ENCODE data around the gene RAPGEF1. TPM values are rescaled to one million over a fixed set of nuclear protein-coding genes. Genes with fewer than 3 reads are reported as not detected.
A peak's percentile ranks its signal among the peaks of the same experiment; 100 is the strongest.

The RAPGEF1 gene
- total and polyA plus RNA-seq, 12 donors, result 39.6 to 135 (median 111) TPM

DNA sequence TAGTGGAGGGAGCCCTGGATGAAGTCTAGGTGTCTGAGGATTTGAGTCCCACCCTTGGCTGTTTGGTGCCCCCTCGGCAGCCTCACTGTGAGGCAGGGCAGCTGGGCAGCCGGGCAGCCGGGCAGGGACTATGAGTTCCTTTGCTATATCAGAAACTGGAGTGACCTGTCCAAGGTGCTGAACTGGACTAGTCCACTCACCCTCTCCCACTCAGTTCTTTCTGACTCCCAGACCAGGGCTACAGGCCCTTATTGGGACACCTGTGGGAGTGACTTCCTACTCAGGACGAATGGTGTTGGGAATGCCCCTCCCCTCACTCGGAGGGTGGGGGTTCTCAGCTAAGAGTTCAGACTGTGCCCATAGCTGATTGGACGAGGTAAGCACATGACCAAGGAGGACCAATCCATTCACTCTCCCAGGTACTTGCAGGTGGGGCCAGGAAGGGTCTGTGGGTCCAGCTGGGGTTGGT, 34.1 kb upstream of the RAPGEF1 start:
- intact Hi-C loops (cut with DNase I), result loop anchor here in 1 of 10 donors (10.0 kb wide), 2 partner anchors 341 to 461 kb away; no protein-coding TSS in a partner anchor
- H3K27ac ChIP-seq, result no peak overlapping the region
- DNase-seq (peak in 1 of 2 donors; percentile 74), ATAC-seq (peak in 7 of 8 donors; percentile 56 to 75 (median 70))
- WGBS, 2 donors, result 16 to 19% methylated on average over 6 of the region's 6 CpGs
- H3K27me3 ChIP-seq, result peaks cover 0 to 23% (median 8%) of the 10 kb centered on the region in 7 donors
- peaks cover 0 to 4% (median 0%) of the 10 kb centered on the region in 11 donors for H3K9me3 ChIP-seq
- TF ChIP-seq, protein P1, sequence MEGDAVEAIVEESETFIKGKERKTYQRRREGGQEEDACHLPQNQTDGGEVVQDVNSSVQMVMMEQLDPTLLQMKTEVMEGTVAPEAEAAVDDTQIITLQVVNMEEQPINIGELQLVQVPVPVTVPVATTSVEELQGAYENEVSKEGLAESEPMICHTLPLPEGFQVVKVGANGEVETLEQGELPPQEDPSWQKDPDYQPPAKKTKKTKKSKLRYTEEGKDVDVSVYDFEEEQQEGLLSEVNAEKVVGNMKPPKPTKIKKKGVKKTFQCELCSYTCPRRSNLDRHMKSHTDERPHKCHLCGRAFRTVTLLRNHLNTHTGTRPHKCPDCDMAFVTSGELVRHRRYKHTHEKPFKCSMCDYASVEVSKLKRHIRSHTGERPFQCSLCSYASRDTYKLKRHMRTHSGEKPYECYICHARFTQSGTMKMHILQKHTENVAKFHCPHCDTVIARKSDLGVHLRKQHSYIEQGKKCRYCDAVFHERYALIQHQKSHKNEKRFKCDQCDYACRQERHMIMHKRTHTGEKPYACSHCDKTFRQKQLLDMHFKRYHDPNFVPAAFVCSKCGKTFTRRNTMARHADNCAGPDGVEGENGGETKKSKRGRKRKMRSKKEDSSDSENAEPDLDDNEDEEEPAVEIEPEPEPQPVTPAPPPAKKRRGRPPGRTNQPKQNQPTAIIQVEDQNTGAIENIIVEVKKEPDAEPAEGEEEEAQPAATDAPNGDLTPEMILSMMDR (IDR thresholded peaks at IDR 0.05), result no peak
- no peak overlapping the region for H3K4me3 ChIP-seq
- H3K36me3 ChIP-seq, result no peaks in the 10 kb centered on the region
- no peaks in the 10 kb centered on the region for H3K4me1 ChIP-seq

DNA sequence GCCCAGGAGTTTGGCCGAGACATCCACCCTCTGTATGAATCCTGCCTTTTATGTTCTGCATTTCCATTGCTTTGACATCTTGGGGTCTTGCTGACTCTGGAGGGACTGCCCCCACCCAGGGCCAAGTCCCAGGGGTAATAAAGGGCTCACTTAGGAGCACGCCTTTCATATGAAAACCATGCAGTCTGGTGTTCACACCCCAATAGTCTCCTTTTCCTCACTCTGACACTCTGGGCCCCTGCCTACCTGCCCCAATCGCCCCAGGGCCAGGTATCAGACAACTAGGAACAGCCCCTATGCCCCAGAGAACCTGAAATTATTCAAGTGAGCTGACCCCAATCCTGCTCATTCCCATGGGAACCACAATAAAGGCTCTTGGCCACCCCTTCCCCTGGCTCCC, 33.1 kb upstream of the RAPGEF1 start:
- Histone ChIP-seq H3K36me3 (no peaks in the 10 kb centered on the region), H3K4me1 (no peaks in the 10 kb centered on the region), H3K9me3 (no peaks in the 10 kb centered on the region), H3K4me3 (no peak overlapping the region), H3K27me3 (peaks cover 0 to 28% (median 8%) of the 10 kb centered on the region in 7 donors), H3K27ac (no peak overlapping the region)
- TF ChIP-seq, protein P1 (IDR thresholded peaks at IDR 0.05), result no peak
- whole genome bisulfite sequencing, 2 donors, result 66 to 69% methylated on average over 3 of the region's 3 CpGs
- ATAC-seq, result no peak
- intact Hi-C loops (cut with DNase I), result loop anchor here in 1 of 10 donors (10.0 kb wide), 2 partner anchors 342 to 462 kb away; no protein-coding TSS in a partner anchor
- no peak for DNase-seq

DNA sequence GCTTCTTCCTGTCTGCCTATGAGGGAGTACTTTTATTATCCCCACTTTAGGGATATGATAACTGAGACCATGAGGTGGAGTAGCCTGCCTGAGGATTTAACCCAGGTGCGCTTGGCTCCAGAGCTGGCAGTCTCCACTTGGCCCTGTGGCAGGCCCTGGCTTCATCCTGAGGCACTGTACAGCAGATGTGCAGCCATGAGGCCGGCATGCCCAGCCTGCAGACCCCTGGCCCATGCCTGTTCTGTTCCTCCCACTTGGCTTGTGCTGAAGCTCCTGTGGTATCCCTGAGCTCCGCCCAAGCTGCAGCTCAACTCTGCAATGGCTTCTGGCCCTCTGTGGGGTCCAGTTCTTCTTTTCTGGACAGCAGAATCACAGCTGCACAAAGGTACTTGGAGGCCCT, 31.8 kb upstream of the RAPGEF1 start:
- DNase-seq (no peak), ATAC-seq (no peak)
- Histone ChIP-seq H3K27ac (no peak overlapping the region), H3K4me1 (no peaks in the 10 kb centered on the region), H3K27me3 (peaks cover 0 to 28% (median 8%) of the 10 kb centered on the region in 7 donors), H3K4me3 (no peak overlapping the region), H3K36me3 (no peaks in the 10 kb centered on the region), H3K9me3 (no peaks in the 10 kb centered on the region)
- intact Hi-C loops (cut with DNase I), result loop anchor here in 1 of 10 donors (10.0 kb wide), 2 partner anchors 343 to 463 kb away; no protein-coding TSS in a partner anchor
- WGBS, 2 donors, result 76 to 77% methylated on average over 3 of the region's 3 CpGs
- TF ChIP-seq, protein P1 (IDR thresholded peaks at IDR 0.05), result no peak

DNA sequence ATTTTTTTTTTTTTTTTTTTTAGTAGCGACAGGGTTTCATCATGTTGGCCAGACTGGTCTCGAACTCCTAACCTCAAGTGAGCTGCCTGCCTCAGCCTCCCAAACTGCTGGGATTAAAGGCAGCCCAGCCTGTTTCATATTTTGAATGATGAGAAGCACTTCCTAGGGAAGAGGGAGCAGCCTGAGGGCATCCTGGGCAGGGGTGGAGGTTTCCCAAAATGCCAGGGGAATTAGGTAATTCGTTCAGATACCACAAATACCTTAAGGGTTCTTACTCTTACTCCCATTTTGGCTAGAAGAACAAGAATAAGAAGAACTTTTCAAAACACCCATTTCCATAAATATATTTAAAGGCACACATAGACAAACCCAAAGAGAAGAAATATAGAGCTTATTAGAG, 29.5 kb upstream of the RAPGEF1 start:
- intact Hi-C loops (cut with DNase I), result no loop called here
- no peak for ATAC-seq
- H3K27me3 ChIP-seq, result peaks cover 0 to 32% (median 9%) of the 10 kb centered on the region in 7 donors
- DNase-seq, result no peak
- H3K4me1 ChIP-seq, result no peaks in the 10 kb centered on the region
- H3K9me3 ChIP-seq, result no peaks in the 10 kb centered on the region
- TF ChIP-seq, protein P1 (IDR thresholded peaks at IDR 0.05), result no peak
- no peak overlapping the region for H3K4me3 ChIP-seq
- no peak overlapping the region for H3K27ac ChIP-seq
- H3K36me3 ChIP-seq, result no peaks in the 10 kb centered on the region
- WGBS, 2 donors, result 44 to 47% methylated on average over 3 of the region's 3 CpGs
